GM19452 (cell line): ENCODE results near the gene GLTP.
"Not testable (repeated sequence)": the region's sequence is repeated elsewhere in the genome, so short reads cannot be mapped to it uniquely, and the experiment has no call there.

Source experiments
- ATAC-seq: cut with Tn5 transposase; IDR thresholded peaks from one replicate; pipeline ENCODE4 v1.9.1; 2021; ENCODE audit not compliant: unreplicated experiment

Gene GLTP

DNA sequence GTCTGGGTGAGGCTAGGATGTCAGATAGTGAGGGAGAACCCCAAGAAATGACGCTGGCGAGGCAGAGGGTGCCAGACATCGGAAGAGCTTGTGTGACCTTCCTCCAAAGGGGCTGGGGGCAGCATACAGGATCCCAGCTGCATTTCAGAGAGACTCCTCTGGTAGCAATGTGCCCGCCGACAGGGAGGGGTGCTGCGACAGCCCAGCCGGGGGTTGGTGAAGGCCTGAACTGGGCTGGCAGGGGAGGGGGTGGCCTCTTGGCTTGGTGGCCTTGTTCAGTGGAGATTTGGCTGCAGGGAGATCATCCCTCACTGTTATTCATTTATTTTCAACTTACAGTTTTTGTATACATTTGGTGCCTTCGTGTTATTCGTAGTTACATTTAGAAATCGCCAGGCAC, 25.0 kb upstream of the GLTP start:
- no peak for ATAC-seq

GRCh38 chr12:109902891-109903418, 22.6 kb upstream of the GLTP start:
- no peak for ATAC-seq

DNA sequence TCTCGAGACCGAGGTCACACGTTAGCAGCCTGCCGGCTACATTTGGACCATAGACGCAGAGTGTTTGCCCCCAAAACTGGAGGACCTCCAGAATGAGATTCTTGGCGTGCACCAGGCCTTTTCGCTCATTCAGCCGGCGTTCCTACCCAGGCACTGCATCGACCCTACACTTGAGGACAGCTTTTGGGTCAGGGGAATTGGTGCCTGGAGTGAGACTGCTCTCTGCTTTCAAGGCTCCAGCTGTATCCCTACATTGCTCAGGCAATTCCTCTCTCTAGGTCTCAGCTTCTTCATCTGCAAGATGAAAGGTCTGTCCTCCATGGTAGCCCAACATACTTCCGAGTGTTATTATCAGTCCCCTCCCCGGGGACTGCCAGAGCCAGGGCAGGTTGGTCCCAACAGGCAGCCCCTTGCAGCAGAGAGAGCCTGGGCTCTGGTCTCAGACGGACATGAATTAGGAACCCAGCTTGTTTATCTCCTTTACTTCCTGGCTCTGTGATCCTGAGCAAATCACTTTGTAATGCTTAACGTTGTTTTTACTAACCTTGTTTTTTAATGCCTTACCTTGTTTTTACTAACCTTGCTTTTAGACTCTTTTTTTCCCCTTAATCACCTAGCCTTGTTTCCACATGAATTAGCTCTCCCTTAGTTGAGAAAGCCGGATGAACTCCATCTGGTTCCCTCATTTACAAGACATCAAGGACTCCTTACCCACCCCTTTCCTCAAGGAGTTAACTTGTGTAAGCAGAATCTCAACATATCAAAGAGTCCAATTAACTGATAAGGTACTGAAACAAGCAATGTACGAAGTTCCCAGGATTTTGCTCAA, 20.6 kb upstream of the GLTP start:
- no peak for ATAC-seq

GRCh38 chr12:109899783-109900751, 19.7 kb upstream of the GLTP start, which contains the start of gene TCHP:
Gene TCHP, plus strand, starts transcription at chr12:109900274. Its CDS starts 2,753 bp downstream, at chr12:109903027.
- peak; percentile 70 for ATAC-seq

DNA sequence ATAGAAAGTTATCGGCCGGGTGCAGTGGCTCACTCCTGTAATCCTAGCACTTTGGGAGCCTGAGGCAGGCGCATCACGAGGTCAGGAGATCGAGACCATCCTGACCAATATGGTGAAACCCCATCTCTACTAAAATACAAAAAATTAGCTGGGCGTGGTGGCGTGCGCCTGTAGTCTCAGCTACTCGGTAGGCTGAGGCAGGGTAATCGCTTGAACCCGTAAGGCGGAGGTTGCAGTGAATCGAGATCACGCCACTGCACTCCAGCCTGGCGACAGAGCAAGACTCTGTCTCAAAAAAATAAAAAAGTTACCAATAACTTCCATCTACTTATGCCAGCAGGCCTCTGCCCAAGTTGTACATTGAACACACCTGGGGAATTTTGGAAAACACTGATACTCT, 19.0 kb upstream of the GLTP start:
- not testable (repeated sequence) for ATAC-seq

- no peak for ATAC-seq
Measured at GRCh38 chr12:109897029-109897428, 16.7 kb upstream of the GLTP start.

GRCh38 chr12:109896188-109896587, 15.8 kb upstream of the GLTP start:
- no peak for ATAC-seq

DNA sequence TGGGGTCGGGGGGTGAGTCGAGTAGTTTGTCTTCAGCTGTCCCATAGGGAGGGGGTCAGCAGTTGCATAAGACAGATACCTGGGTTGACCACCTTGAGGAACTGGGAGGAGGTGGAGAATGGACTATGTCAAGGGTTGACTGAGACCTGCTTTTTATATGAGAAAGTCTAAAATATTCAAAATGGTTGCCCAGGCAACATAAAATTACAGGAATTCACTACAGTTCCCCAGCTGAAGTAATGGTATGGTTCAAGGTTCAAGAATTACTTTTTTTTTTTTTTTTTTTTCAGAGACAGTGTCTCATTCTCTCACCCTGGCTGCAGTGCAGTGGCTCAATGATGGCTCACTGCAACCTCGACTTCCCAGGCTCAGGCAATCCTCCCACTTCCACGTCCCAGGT, 14.6 kb upstream of the GLTP start:
- no peak for ATAC-seq

- ATAC-seq = no peak
Measured at GRCh38 chr12:109893261-109893995, 13.1 kb upstream of the GLTP start.

DNA sequence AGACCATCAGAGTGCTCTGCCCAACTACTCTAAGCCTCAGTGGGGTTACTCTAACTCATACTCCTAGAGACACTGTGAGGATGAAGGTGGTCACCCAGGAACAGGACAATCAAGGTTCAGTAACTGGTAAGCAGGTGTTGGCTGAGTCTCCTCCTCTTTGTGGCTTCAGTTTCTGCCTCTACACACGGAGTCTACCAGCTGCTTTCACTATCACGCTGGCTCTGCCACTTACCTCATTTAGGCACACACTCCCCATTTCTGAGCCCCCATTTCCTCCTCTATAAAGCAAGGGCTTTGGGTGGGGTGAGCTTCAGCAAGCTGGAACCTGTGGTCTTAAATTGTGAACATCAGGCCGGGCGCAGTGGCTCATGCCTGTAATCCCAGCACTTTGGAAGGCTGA, 12.4 kb upstream of the GLTP start:
- peak; percentile 52 for ATAC-seq

- ATAC-seq = no peak
Measured at GRCh38 chr12:109892165-109892715, 11.9 kb upstream of the GLTP start.

DNA sequence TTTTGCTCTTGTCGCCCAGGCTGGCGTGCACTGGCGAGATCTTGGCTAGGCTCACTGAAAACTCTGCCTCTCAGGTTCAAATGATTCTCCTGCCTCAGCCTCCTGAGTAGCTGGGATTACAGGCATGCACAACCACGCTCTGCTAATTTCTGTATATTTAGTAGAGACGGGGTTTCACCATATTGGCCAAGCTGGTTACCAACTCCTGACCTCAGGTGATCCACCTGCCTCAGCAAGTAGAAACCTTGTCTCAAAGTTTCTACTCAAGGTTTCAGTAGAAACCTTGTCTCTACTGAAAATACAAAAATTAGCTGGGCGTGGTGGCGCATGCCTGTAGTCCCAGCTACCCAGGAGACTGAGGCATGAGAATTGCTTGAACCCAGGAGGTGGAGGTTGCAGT, 11.4 kb upstream of the GLTP start:
- ATAC-seq = not testable (repeated sequence)

DNA sequence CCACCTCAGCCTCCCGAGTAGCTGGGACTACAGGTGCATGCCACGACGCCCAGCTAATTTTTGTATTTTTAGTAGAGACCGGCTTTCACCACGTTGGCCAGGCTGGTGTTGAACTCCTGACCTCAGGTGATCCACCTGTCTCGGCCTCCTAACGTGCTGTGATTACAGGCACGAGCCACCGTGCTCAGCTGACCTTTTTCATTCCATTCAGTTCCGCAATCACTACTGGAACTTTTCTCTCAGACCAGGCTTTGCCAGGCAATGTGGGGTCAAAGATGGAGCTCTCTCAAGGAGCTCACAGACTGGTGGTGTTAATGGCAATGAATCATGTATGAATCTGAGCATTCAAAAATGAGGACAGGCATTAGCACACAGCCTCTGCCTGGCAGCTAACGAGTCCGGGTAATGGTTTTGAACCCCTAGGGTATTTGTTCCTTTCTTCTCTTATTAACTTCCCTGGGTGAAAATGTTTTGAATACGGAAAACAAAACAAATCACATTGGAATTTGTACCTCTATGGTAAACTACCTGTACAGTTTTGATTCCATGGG, 10.4 kb upstream of the GLTP start:
- no peak for ATAC-seq

- peak; percentile 55 for ATAC-seq
Measured at GRCh38 chr12:109888179-109889020, 8.1 kb upstream of the GLTP start.

DNA sequence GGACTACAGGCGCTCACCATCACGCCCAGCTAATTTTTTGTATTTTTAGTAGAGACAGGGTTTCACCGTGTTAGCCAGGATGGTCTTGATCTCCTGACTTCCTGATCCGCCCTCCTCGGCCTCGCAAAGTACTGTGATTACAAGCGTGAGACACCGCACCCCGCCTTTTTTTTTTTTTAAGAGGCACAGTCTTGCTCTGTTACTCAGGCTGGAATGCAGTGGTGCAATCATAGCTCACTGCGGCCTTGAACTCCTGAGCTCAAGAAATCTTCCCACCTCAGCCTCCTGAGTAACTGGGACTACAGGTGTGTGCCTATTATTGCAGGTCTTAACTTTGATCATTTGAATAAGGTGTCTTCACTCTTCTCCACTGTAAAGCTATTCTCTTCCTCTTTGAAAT, 5.3 kb upstream of the GLTP start:
- no peak for ATAC-seq

DNA sequence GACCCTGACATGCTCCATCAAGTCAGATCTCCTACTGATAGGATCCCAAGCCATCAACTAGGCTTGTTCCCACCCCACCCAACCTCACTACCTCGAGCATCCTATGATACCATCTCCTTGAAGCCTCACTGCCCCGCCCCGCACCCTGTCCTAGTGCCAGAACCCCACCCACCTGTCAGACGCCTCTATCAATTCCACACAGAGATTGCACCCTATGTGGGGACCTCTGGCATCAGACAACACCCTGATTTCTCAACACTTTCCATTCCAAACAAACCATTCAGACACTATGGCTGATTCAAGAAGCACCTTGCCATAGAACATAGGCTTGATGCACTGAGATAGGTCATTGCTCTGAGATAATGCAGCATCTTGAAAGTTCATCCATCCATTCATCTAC, 3.1 kb upstream of the GLTP start:
- ATAC-seq = no peak

DNA sequence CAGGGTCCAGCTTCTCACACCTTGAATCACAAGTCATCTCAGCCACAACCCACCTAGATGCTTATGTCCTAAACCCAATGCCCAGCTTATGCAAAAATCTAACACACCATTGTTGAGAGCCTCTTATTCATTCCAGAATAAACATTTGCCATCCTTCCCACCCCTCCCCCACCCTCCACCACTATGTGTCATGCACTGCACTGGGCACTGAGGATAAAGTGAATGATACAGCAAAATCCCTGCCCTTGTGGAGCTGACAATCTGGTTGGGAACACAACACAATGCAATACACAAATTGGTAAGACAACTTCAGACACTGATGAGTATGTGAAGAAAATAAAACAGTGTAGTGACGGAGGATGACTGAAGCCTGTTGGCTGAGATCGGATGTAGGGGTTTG, 1.4 kb upstream of the GLTP start:
- no peak for ATAC-seq

GRCh38 chr12:109880938-109881337, 597 bp upstream of the GLTP start:
- no peak for ATAC-seq

DNA sequence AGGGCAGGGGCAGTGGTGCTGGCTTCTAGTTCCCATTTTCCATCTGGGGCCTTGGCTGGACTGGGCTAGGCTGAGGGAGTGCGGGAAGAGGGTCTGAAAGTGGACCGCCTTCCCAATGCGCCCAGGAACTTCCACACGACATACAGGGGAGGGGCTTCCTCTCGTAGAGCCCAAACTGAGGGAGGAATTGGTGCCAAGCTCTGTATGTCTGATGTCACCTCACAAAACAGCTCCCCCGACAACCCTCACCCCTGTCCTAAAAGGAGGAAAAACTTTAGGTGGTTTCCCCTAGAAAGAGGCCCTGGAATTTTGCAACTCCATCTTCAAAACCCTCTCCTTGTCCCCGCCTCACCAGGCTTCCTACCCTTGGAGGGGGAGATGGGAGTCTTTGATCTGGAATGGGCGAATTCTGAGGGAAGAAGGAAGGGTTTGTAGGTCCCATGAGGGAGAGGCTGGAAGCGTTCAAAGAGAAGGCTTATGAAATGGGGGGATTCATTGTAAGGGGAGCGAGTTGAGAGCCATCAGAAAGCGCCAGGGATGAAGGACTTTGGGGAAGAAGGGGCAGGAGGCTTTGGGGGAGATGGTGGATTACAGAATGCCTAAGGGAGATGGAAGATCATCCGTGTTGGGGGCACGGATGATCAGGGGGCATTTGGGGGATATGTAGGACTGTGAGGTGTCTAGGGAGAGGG, 844 bp downstream of the GLTP start:
- no peak for ATAC-seq
